OCI-LY1 (cell line): ENCODE results near the gene NIPAL3.

Source experiments
- CTCF ChIP-seq: fragments of 200-600 bp; sonication (generic), shearing (Covaris generic); IDR thresholded peaks from 2 replicates; pipeline ENCODE4 v1.5.1; 2017; ENCODE audit warnings: mild to moderate bottlenecking, antibody characterized with exemption, low read length, moderate library complexity, mixed read lengths
- EZH2 ChIP-seq: fragments of 200-600 bp; sonication (generic), shearing (Covaris generic); IDR thresholded peaks from 2 replicates; pipeline ENCODE4 v1.8.0; 2017; ENCODE audit warnings: borderline replicate concordance, mixed run types, mild to moderate bottlenecking, antibody characterized with exemption, low read length, moderate library complexity, mixed read lengths

GRCh38 chr1:24516506-24516905 is 100.9 kb downstream of the NIPAL3 start:
- no peak for TF ChIP-seq CTCF
- no peak for TF ChIP-seq EZH2
